T-cell (primary cell): ENCODE data around the gene MKNK1. TPM values are rescaled to one million over a fixed set of nuclear protein-coding genes. Genes with fewer than 3 reads are reported as not detected.

Experiments
- ATAC-seq, 4 experiments: fragments of 200-7000 bp in 3 of 4; fragments of 150-1000 bp in 1 of 4; cut with Tn5 transposase; replicated peaks in 1 of 4; 1 replicate in 3 of 4; 2 replicates in 1 of 4; pipeline ENCODE4 v1.10.0; 2021; ENCODE audit warnings: moderate library complexity in 3 of 4, mild to moderate bottlenecking in 2 of 4, moderate number of reproducible peaks in 1 of 4
- CTCF ChIA-PET, 2 donors: fragments of 300-600 bp; sonication (Branson Sonifier 250); formaldehyde crosslinking; loops; one replicate each; lab custom pipeline; 2022; ENCODE audit warnings: antibody characterized with exemption in 2 of 2; lab: Charles Lee
- POLR2A ChIA-PET, 2 donors: fragments of 300-600 bp; sonication (Branson Sonifier 250); formaldehyde crosslinking; loops; one replicate each; lab custom pipeline; 2022; ENCODE audit warnings: antibody characterized with exemption in 2 of 2; lab: Charles Lee
- DNase-seq, 35 experiments: peaks; one replicate each; pipeline versions ENCODE4 v3.0.0 to v3.0.0-alpha.2; 2013 to 2023
- H3K27ac ChIP-seq: one replicate; pipeline ENCODE4 v1.5.1; 2013; ENCODE audit warnings: low read length
- H3K27me3 ChIP-seq, 2 experiments: replicated peaks in 1 of 2; 1 replicate in 1 of 2; 2 replicates in 1 of 2; pipeline versions ENCODE4 v1.6.1 to v1.7.0; 2013; ENCODE audit warnings: low read length in 1 of 2, mixed read lengths in 1 of 2; ENCODE audit not compliant: control insufficient read depth in 2 of 2, insufficient read depth in 2 of 2; ENCODE audit errors: extremely low read depth in 1 of 2
- H3K36me3 ChIP-seq, 2 donors: 1 replicate in 1 of 2; 2 replicates in 1 of 2; pipeline versions ENCODE4 v1.6.1 to v1.7.0; 2013; ENCODE audit warnings: low read length in 1 of 2; ENCODE audit not compliant: control insufficient read depth in 2 of 2, insufficient read depth in 1 of 2; ENCODE audit errors: extremely low read depth in 1 of 2
- H3K4me1 ChIP-seq, 2 experiments: 1 replicate in 1 of 2; 2 replicates in 1 of 2; pipeline versions ENCODE4 v1.6.1 to v1.7.0; 2013; ENCODE audit warnings: low read length in 2 of 2, mixed read lengths in 1 of 2; ENCODE audit not compliant: insufficient read depth in 2 of 2, control insufficient read depth in 1 of 2; ENCODE audit errors: extremely low read depth in 1 of 2
- H3K4me3 ChIP-seq, 2 donors: 1 replicate in 1 of 2; 2 replicates in 1 of 2; pipeline versions ENCODE4 v1.5.1 to v1.7.0; 2013; ENCODE audit warnings: mild to moderate bottlenecking in 2 of 2, low read length in 1 of 2, moderate library complexity in 1 of 2; ENCODE audit not compliant: control insufficient read depth in 1 of 2; ENCODE audit errors: extremely low read depth in 1 of 2
- H3K9me3 ChIP-seq: 2 replicates; pipeline ENCODE4 v1.7.0; 2013
- H3K27ac Mint-ChIP-seq, 2 donors: one replicate each; pipeline ENCODE4 v1.8.0; 2020 to 2021; ENCODE audit warnings: mild to moderate bottlenecking in 2 of 2, mixed read lengths in 2 of 2
- H3K27me3 Mint-ChIP-seq, 2 donors: one replicate each; pipeline ENCODE4 v1.8.0; 2021 to 2022; ENCODE audit warnings: mixed read lengths in 2 of 2
- H3K36me3 Mint-ChIP-seq: one replicate; pipeline ENCODE4 v1.8.0; 2021; ENCODE audit warnings: mixed read lengths
- H3K4me1 Mint-ChIP-seq, 3 donors: one replicate each; pipeline ENCODE4 v1.8.0; 2020 to 2022; ENCODE audit warnings: mixed read lengths in 3 of 3, mild to moderate bottlenecking in 1 of 3
- H3K4me3 Mint-ChIP-seq, 3 donors: one replicate each; pipeline ENCODE4 v1.8.0; 2020 to 2022; ENCODE audit warnings: mild to moderate bottlenecking in 3 of 3, mixed read lengths in 3 of 3, moderate library complexity in 3 of 3
- H3K9me3 Mint-ChIP-seq, 3 donors: one replicate each; pipeline ENCODE4 v1.8.0; 2020 to 2022; ENCODE audit warnings: mixed read lengths in 3 of 3
- WGBS: methylation state at CpG from one replicate; pipeline ENCODE4 v1.1.5; 2013; ENCODE audit warnings: missing lambda C conversion rate; ENCODE audit not compliant: insufficient coverage; 5-methylcytosine and 5-hydroxymethylcytosine counted together
- total RNA-seq, 35 experiments: library from RNA in 6 of 35; stranded (reverse) in 6 of 35; fragments of 120-200 nt in 1 of 35; gene quantifications; one replicate each; pipeline versions ENCODE4 v1.2.1 to v1.2.4 and lab custom pipeline; 2013 to 2026

The MKNK1 gene
- total RNA-seq, 5 donors from 2014 or later (not counting 1 experiment from before 2014, with no cell fraction given), result 41.4 to 54.5 (median 52.7) TPM

GRCh38 chr1:46616277-46617107, 12.4 kb upstream of the MKNK1 start, which contains the start of gene MOB3C:
TSS of gene MOB3C (minus strand) at chr1:46616811. CDS start at chr1:46613321, 3,490 bp downstream.
- H3K27me3 Mint-ChIP-seq, result no peaks in the 10 kb centered on the region
- peaks cover 18 to 56% of the 10 kb centered on the region in 2 experiments for H3K4me1 ChIP-seq
- no peaks in the 10 kb centered on the region for H3K9me3 Mint-ChIP-seq
- peak; percentile 82 to 85 (median 84) for ATAC-seq
- peak within 1 kb of the TSS; percentile 91 to 93 (median 92) for H3K4me3 Mint-ChIP-seq
- peaks cover 41 to 53% (median 48%) of the 10 kb centered on the region in 3 donors for H3K4me1 Mint-ChIP-seq
- peak within 1 kb of the TSS; percentile 90 to 96 for H3K4me3 ChIP-seq
- POLR2A ChIA-PET, result interaction anchor here (0.6 to 1.1 kb wide), 3 partner anchors 11 to 33 kb away, joined by 4 read pairs; partner anchors contain the start of gene MKNK1 (in 1 of the 2)
- peak within 1 kb of the TSS; percentile 89 to 97 for H3K27ac Mint-ChIP-seq
- H3K27ac ChIP-seq, result peak within 1 kb of the TSS; percentile 71
- peak; percentile 28 to 73 (median 56) for DNase-seq
- 0% methylated on average over 31 of the region's 62 CpGs for WGBS
- CTCF ChIA-PET, result interaction anchor here (0.6 to 1.8 kb wide), 9 partner anchors 10 to 646 kb away, joined by 3 to 11 read pairs (median 4); partner anchors contain the start of gene MKNK1 (in 2 of the 2)
- peaks cover 2 to 10% of the 10 kb centered on the region in 2 donors for H3K36me3 ChIP-seq
- no peaks in the 10 kb centered on the region for H3K9me3 ChIP-seq
- H3K27me3 ChIP-seq, result no peaks in the 10 kb centered on the region
- H3K36me3 Mint-ChIP-seq, result peaks cover 5% of the 10 kb centered on the region

DNA sequence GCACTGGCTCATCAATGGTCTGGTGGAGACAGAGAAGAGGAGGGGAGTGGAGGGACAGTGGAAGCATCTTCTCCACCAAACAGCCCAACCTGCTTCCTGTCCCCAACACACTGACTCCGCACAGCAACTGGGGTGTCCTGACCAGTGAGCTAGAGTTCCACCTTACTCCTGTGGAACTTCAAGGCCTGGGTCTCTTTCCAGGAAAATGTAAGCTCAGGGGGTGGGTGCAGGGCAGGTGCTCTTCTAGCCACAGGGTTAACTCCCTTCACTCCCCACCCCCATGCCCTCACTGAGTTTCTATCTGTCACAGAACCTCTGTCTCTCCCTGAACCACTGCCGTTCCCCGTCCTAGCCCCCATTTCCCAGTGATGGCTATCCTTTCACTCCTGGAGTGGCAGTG, 11.7 kb upstream of the MKNK1 start:
- 26% methylated on average over 2 of the region's 3 CpGs for WGBS
- peak in 2 of 4 experiments; percentile 1 to 6 for ATAC-seq
- Mint-ChIP-seq H3K4me3 (peak overlapping the region; percentile 91 to 93 (median 92)), H3K4me1 (peaks cover 48 to 61% (median 55%) of the 10 kb centered on the region in 3 donors), H3K27ac (peak overlapping the region; percentile 80 to 86), H3K9me3 (no peaks in the 10 kb centered on the region), H3K27me3 (no peaks in the 10 kb centered on the region), H3K36me3 (peaks cover 10% of the 10 kb centered on the region)
- H3K4me1 ChIP-seq, result peaks cover 18 to 59% of the 10 kb centered on the region in 2 experiments
- DNase-seq, result no peak
- H3K9me3 ChIP-seq, result no peaks in the 10 kb centered on the region
- peak overlapping the region; percentile 90 to 96 for H3K4me3 ChIP-seq
- POLR2A ChIA-PET, result interaction anchor here (0.6 to 1.1 kb wide), 3 partner anchors 11 to 33 kb away, joined by 4 read pairs; partner anchors contain the start of gene MKNK1 (in 1 of the 2)
- H3K36me3 ChIP-seq, result peaks cover 2 to 15% of the 10 kb centered on the region in 2 donors
- H3K27me3 ChIP-seq, result no peaks in the 10 kb centered on the region
- H3K27ac ChIP-seq, result peak overlapping the region; percentile 71
- CTCF ChIA-PET, result interaction anchor here (1.0 to 1.8 kb wide), 4 partner anchors 10 to 67 kb away, joined by 3 to 11 read pairs (median 3); partner anchors contain the start of gene MKNK1 (in 1 of the 2)

GRCh38 chr1:46615088-46615487, 11.0 kb upstream of the MKNK1 start:
- peak overlapping the region; percentile 80 to 86 for H3K27ac Mint-ChIP-seq
- ATAC-seq, result no peak
- peak overlapping the region; percentile 91 to 93 (median 92) for H3K4me3 Mint-ChIP-seq
- Histone ChIP-seq H3K27me3 (no peaks in the 10 kb centered on the region), H3K9me3 (no peaks in the 10 kb centered on the region), H3K4me3 (peak overlapping the region; percentile 12 to 96), H3K4me1 (peaks cover 18 to 59% of the 10 kb centered on the region in 2 experiments), H3K36me3 (peaks cover 2 to 19% of the 10 kb centered on the region in 2 donors), H3K27ac (no peak overlapping the region)
- peaks cover 51 to 63% (median 57%) of the 10 kb centered on the region in 3 donors for H3K4me1 Mint-ChIP-seq
- no peaks in the 10 kb centered on the region for H3K9me3 Mint-ChIP-seq
- no peaks in the 10 kb centered on the region for H3K27me3 Mint-ChIP-seq
- ChIA-PET CTCF (interaction anchor here (1.0 to 2.3 kb wide), 3 partner anchors 10 to 18 kb away, joined by 3 to 8 read pairs (median 3); partner anchors contain the start of gene MKNK1 (in 1 of the 2)), POLR2A (no interaction called here)
- DNase-seq, result no peak
- 86% methylated on average over 2 of the region's 2 CpGs for WGBS
- H3K36me3 Mint-ChIP-seq, result peaks cover 16% of the 10 kb centered on the region

DNA sequence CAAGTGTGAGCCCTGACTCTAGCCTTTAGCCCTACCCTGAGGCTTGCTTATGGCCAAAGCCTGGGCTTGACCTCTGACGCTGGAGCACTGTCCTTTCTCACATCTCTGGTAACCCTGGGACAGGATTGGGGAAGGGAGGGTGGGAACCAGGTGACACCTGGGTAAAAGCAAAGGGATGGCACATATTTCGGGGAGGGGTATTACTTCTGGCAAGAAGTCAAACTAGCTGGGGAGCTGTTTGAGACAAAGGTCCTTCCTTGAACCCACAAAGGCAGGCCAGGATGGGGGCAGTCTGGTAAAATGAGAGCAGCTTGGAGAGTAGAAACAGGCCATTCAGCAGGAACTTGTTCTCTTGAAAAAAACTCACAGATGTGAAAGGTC, 10.5 kb upstream of the MKNK1 start:
- Histone ChIP-seq H3K36me3 (peaks cover 2 to 24% of the 10 kb centered on the region in 2 donors), H3K4me1 (peaks cover 18 to 59% of the 10 kb centered on the region in 2 experiments), H3K4me3 (no peak overlapping the region), H3K27me3 (no peaks in the 10 kb centered on the region), H3K27ac (no peak overlapping the region), H3K9me3 (no peaks in the 10 kb centered on the region)
- Mint-ChIP-seq H3K4me3 (peak overlapping the region; percentile 49 to 92 (median 91)), H3K4me1 (peaks cover 56 to 67% (median 60%) of the 10 kb centered on the region in 3 donors), H3K36me3 (peaks cover 21% of the 10 kb centered on the region), H3K27me3 (no peaks in the 10 kb centered on the region), H3K27ac (peak overlapping the region; percentile 69 to 86), H3K9me3 (no peaks in the 10 kb centered on the region)
- POLR2A ChIA-PET, result no interaction called here
- ATAC-seq (no peak), DNase-seq (no peak)
- CTCF ChIA-PET, result interaction anchor here in 1 of 2 donors (2.3 kb wide), 1 partner anchor 11 kb away, joined by 8 read pairs; the partner anchor contains the start of gene MKNK1
- 86% methylated on average over 2 of the region's 2 CpGs for WGBS

DNA sequence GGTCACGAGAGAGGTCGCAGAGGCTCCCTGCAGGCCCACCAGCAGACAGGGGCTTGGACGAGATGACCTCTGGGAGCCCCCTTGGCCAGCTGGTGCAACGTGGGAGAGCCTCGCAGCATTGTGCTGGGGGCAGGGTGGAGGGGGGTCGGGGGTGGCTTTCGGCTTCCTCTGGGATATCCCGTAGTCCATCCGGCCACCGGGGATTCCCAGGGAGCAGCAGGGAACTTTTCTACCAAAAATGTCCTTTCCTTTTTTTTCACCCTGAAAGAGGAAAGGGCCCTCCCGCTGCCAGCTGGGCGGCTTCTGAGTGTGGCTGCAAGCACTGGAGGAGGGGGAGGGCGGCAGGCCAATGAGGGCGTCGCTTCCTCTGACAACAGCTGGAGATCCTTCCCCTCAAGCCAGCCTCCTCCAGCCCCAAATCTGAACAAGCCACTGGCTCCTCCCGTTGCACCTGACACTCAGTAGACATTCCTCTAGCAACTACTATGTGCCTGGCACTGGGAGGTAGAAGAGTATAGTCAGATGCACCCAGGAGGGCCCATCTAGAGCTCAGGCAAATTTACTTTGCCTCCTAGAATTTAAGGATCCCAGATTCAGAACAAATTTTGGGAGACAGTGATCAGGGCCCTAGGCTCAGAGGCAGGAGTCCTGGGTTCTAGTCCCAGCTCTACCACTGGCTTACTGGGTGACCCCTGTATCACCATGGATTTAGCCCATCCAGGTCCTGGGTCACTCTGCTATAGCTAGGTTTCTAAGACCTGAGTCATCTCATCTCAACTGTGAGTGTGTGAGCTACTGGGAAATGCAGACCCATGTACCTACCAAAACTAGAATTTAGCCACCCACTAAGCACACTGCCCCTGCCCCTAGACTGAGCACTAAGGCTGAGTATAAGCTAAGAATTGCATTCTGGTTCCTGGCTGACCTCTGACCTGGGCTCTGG, 9.9 kb upstream of the MKNK1 start:
- ATAC-seq (peak; percentile 29 to 54 (median 34)), DNase-seq (peak in 30 of 35 experiments; percentile 7 to 57 (median 30))
- Histone ChIP-seq H3K27ac (no peak overlapping the region), H3K4me3 (no peak overlapping the region), H3K4me1 (peaks cover 18 to 59% of the 10 kb centered on the region in 2 experiments), H3K9me3 (no peaks in the 10 kb centered on the region), H3K27me3 (no peaks in the 10 kb centered on the region), H3K36me3 (peaks cover 8 to 31% of the 10 kb centered on the region in 2 donors)
- peaks cover 57 to 68% (median 60%) of the 10 kb centered on the region in 3 donors for H3K4me1 Mint-ChIP-seq
- no peaks in the 10 kb centered on the region for H3K27me3 Mint-ChIP-seq
- peak overlapping the region; percentile 49 to 92 (median 91) for H3K4me3 Mint-ChIP-seq
- no peaks in the 10 kb centered on the region for H3K9me3 Mint-ChIP-seq
- H3K27ac Mint-ChIP-seq, result peak overlapping the region; percentile 69 to 83
- ChIA-PET POLR2A (no interaction called here), CTCF (interaction anchor here in 1 of 2 donors (2.3 kb wide), 1 partner anchor 10 kb away, joined by 8 read pairs; the partner anchor contains the start of gene MKNK1)
- no CpG with 5 or more reads among the region's 16 CpGs for WGBS
- H3K36me3 Mint-ChIP-seq, result peaks cover 27% of the 10 kb centered on the region
